Activated T-cell treated with anti-CD3 and anti-CD28 coated beads for 4 hours (primary cell): ENCODE measurements around the gene ACSM4.
"Not testable (repeated sequence)": the region's sequence is repeated elsewhere in the genome, so short reads cannot be mapped to it uniquely, and the experiment has no call there.

Experiments used
- DNase-seq: peaks from one replicate; pipeline ENCODE4 v3.0.0-alpha.2; 2020

ACSM4 gene

GRCh38 chr12:7303772-7304171 lies at the start of gene ACSM4:
Gene ACSM4 (plus strand): TSS chr12:7304072. CDS start chr12:7304332, 260 bp downstream.
- no peak for DNase-seq

GRCh38 chr12:7259060-7259459 lies 44.8 kb upstream of the ACSM4 start:
- no peak for DNase-seq

- DNase-seq, result no peak
These were observed 39.3 kb upstream of the ACSM4 start for GRCh38 chr12:7264538-7264937.

GRCh38 chr12:7265251-7265650 lies 38.6 kb upstream of the ACSM4 start:
- no peak for DNase-seq

- DNase-seq, result no peak
These were observed 34.6 kb upstream of the ACSM4 start for GRCh38 chr12:7269273-7269672.

- no peak for DNase-seq
These were observed 31.9 kb upstream of the ACSM4 start for GRCh38 chr12:7271893-7272514.

GRCh38 chr12:7275482-7275881 lies 28.4 kb upstream of the ACSM4 start:
- not testable (repeated sequence) for DNase-seq

- DNase-seq, result no peak
These were observed 21.0 kb upstream of the ACSM4 start for GRCh38 chr12:7282844-7283243.

GRCh38 chr12:7289743-7290142 lies 14.1 kb upstream of the ACSM4 start:
- DNase-seq, result no peak

- DNase-seq, result not testable (repeated sequence)
These were observed 13.3 kb upstream of the ACSM4 start for GRCh38 chr12:7290588-7290987.

- DNase-seq, result no peak
These were observed 11.6 kb upstream of the ACSM4 start for GRCh38 chr12:7292300-7292699.

- DNase-seq, result no peak
These were observed 10.2 kb upstream of the ACSM4 start for GRCh38 chr12:7293670-7294069.

GRCh38 chr12:7295529-7295928 lies 8.3 kb upstream of the ACSM4 start:
- DNase-seq, result no peak

GRCh38 chr12:7297865-7298264 lies 6.0 kb upstream of the ACSM4 start:
- no peak for DNase-seq

GRCh38 chr12:7302266-7302986 lies 1.4 kb upstream of the ACSM4 start:
- no peak for DNase-seq

- no peak for DNase-seq
These were observed 642 bp upstream of the ACSM4 start for GRCh38 chr12:7303230-7303629.

GRCh38 chr12:7304456-7304855 lies 584 bp downstream of the ACSM4 start:
- DNase-seq, result no peak

- no peak for DNase-seq
These were observed 6.2 kb downstream of the ACSM4 start for GRCh38 chr12:7310070-7310469.

GRCh38 chr12:7319930-7320329 lies 16.1 kb downstream of the ACSM4 start:
- no peak for DNase-seq

- DNase-seq, result no peak
These were observed 17.8 kb downstream of the ACSM4 start for GRCh38 chr12:7321624-7322023.

- DNase-seq, result no peak
These were observed 18.7 kb downstream of the ACSM4 start for GRCh38 chr12:7322599-7322998.

- DNase-seq, result no peak
These were observed 20.3 kb downstream of the ACSM4 start for GRCh38 chr12:7324176-7324575.

- no peak for DNase-seq
These were observed 24.0 kb downstream of the ACSM4 start for GRCh38 chr12:7327918-7328317.

GRCh38 chr12:7337790-7338189 lies 33.9 kb downstream of the ACSM4 start:
- DNase-seq, result not testable (repeated sequence)

- DNase-seq, result no peak
These were observed 35.8 kb downstream of the ACSM4 start for GRCh38 chr12:7339675-7340074.
